BE2C (cell line): ENCODE results near the gene FGF14.
"Not testable (repeated sequence)": the region's sequence is repeated elsewhere in the genome, so short reads cannot be mapped to it uniquely, and the experiment has no call there.

Experiments used
- DNase-seq: peaks from one replicate; pipeline ENCODE4 v3.0.0-alpha.2; 2020
- H3K27me3 ChIP-seq: fragments of 250-450 bp; sonication (Bioruptor Pico); 2 replicates; pipeline ENCODE4 v1.5.1; 2020; ENCODE audit warnings: mild to moderate bottlenecking
- H3K36me3 ChIP-seq: fragments of 250-450 bp; sonication (Bioruptor Pico); 2 replicates; pipeline ENCODE4 v1.5.1; 2020; ENCODE audit warnings: mild to moderate bottlenecking
- H3K4me1 ChIP-seq: fragments of 250-450 bp; sonication (Bioruptor Pico); 2 replicates; pipeline ENCODE4 v1.5.1; 2020
- H3K4me3 ChIP-seq: 2 replicates; pipeline ENCODE4 v1.5.1; 2011; ENCODE audit warnings: low read depth, low read length
- H3K9me3 ChIP-seq: fragments of 250-450 bp; sonication (Bioruptor Pico); 2 replicates; pipeline ENCODE4 v1.5.1; 2020
- TF ChIP-seq, protein P1 (sequence below): IDR thresholded peaks from 2 replicates; pipeline ENCODE4 v1.5.1; 2012; ENCODE audit warnings: mild to moderate bottlenecking, low read depth, low read length

The FGF14 gene

DNA sequence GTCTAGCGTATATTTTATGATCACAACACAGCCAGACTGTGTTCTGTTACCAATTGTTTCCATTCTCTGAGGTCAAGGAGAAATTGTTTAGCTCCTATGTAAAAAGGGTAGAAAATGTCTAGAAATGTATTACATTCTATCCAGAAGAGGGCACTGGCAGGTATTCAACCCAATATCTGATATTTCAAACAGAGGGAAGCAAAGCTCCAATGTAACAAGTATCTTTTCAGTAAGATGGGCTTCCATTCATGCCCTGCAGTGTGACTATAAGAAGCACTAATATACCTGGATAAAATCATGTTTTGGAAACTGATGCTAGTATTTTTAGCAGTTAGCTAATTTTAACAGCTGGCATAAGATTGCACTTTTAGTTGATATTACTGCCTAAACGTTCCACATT is 312.7 kb downstream of the FGF14 start:
- peaks cover 6% of the 10 kb centered on the region for H3K4me1 ChIP-seq
- no peak for DNase-seq
- TF ChIP-seq, protein P1, sequence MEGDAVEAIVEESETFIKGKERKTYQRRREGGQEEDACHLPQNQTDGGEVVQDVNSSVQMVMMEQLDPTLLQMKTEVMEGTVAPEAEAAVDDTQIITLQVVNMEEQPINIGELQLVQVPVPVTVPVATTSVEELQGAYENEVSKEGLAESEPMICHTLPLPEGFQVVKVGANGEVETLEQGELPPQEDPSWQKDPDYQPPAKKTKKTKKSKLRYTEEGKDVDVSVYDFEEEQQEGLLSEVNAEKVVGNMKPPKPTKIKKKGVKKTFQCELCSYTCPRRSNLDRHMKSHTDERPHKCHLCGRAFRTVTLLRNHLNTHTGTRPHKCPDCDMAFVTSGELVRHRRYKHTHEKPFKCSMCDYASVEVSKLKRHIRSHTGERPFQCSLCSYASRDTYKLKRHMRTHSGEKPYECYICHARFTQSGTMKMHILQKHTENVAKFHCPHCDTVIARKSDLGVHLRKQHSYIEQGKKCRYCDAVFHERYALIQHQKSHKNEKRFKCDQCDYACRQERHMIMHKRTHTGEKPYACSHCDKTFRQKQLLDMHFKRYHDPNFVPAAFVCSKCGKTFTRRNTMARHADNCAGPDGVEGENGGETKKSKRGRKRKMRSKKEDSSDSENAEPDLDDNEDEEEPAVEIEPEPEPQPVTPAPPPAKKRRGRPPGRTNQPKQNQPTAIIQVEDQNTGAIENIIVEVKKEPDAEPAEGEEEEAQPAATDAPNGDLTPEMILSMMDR: peak; percentile 51
- H3K9me3 ChIP-seq: no peaks in the 10 kb centered on the region
- no peaks in the 10 kb centered on the region for H3K27me3 ChIP-seq
- H3K4me3 ChIP-seq: no peak overlapping the region
- no peaks in the 10 kb centered on the region for H3K36me3 ChIP-seq

DNA sequence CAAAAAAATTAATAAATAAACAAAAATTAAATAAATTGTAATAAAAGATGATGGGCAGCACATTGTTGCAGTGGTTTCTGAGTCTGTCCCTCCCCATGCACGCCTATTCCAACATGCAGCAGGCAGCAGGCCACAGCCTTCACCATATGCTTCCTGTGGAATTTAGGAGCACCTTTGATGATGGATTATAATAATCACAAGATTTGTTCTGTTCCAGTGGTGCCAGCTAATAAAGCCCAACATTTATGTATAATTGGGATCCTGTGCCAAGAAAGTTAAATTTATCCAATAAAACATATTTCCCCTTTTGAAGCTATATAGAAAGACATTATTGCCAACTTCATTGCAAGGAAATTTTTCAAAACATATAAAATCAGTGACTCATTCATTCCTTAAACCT is 328.6 kb downstream of the FGF14 start:
- Histone ChIP-seq H3K9me3 (no peaks in the 10 kb centered on the region), H3K27me3 (no peaks in the 10 kb centered on the region)
- TF ChIP-seq, protein P1: no peak

DNA sequence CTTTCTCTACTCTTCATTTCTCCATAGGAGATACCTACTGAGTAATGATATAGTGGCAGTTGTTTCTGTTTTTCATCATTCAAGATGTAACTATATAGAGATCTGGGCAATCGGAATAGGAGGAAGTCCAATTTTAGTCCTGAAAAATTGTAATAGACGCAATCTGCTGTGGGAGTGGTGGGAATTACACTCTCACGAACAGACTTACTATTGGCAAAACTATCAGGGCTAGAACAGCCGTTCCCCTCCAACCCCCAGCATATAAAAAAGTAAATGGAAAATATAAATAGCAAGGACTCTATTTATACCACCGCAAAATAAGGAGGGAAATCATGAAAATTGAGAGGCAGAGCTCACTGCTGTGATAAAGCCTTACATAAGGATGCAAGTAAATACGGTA is 330.1 kb downstream of the FGF14 start:
- TF ChIP-seq, protein P1: no peak
- Histone ChIP-seq H3K9me3 (no peaks in the 10 kb centered on the region), H3K4me1 (no peaks in the 10 kb centered on the region; the same call in 1 of the 2 replicates), H3K4me3 (peak overlapping the region; percentile 51), H3K27me3 (no peaks in the 10 kb centered on the region), H3K36me3 (no peaks in the 10 kb centered on the region)
- DNase-seq: no peak

More for the DNA sequence above, 328.6 kb downstream of the FGF14 start:
- DNase-seq: no peak
- no peak overlapping the region for H3K4me3 ChIP-seq
- H3K4me1 ChIP-seq: no peaks in the 10 kb centered on the region; the same call in 1 of the 2 replicates
- no peaks in the 10 kb centered on the region for H3K36me3 ChIP-seq

DNA sequence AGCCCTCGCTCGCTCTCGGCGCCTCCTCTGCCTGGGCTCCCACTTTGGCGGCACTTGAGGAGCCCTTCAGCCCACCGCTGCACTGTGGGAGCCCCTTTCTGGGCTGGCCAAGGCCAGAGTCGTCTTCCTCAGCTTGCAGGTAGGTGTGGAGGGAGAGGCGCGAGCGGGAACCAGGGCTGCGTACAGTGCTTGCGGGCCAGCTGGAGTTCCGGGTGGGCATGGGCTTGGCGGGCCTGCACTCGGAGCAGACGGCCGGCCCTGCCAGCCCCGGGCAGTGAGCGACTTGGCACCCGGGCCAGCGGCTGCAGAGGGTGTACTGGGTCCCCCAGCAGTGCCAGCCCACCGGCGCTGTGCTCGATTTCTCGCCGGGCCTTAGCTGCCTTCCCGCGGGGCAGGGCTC is 333.5 kb downstream of the FGF14 start:
- not testable (repeated sequence) for H3K27me3 ChIP-seq, H3K4me1 ChIP-seq, DNase-seq, H3K9me3 ChIP-seq, H3K4me3 ChIP-seq, H3K36me3 ChIP-seq

DNA sequence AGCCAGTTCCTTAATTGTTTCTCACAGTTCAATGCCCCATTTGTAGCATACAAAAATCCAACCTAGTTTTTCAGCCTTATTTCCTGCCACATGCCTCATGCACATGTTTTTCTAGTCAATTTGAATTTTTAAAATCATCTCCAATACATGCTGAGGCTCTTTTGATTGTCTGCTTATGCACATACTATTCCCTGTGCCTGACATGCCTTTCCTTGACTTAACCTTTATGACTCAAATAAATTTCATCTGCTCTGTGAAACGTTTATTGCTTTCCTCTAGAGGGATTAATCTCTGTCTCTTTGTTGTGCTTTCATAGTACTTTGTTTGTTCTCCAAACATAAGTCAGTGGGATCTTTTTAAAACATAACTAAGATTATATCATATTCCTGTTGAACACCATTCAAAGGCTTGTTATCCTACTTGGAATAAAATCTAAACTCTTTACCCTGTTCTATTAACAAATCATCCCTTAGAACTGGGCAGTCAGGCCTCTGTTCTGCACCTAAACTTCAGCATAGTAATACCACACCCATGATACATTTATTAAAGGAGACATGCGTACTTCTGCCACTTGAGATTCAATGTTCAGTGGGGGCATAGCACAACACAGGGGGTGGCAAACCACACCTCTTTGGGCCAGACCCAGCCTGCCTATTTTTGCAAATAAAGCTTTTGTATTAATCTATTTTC is 346.6 kb downstream of the FGF14 start:
- Histone ChIP-seq H3K4me3 (no peak overlapping the region), H3K36me3 (no peaks in the 10 kb centered on the region), H3K4me1 (no peaks in the 10 kb centered on the region), H3K9me3 (no peaks in the 10 kb centered on the region), H3K27me3 (no peaks in the 10 kb centered on the region)
- TF ChIP-seq, protein P1: no peak
- DNase-seq: no peak

DNA sequence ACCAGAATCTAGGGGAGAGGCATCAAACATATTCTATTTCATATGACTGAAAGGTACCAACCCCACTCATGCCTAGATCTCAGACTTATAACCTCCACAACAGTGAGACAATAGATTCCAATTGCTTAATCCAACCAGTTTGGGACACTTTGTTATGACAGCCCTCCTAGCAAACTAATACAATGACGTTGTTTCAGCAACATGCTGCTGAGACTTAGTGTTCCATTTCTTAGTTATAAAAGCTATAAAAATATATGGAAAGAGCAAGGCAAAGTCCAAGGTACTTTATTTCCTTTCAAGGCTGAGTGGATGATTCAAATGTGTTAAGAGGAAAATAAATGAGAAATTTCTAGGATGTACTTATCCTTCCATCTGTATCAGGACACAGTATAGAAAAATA is 352.0 kb downstream of the FGF14 start:
- no peak for DNase-seq
- TF ChIP-seq, protein P1: no peak
- no peaks in the 10 kb centered on the region for H3K27me3 ChIP-seq
- H3K36me3 ChIP-seq: no peaks in the 10 kb centered on the region
- no peaks in the 10 kb centered on the region for H3K9me3 ChIP-seq
- no peak overlapping the region for H3K4me3 ChIP-seq
- H3K4me1 ChIP-seq: peaks cover 5% of the 10 kb centered on the region
